K562 (cell line): Measurements from ENCODE around the gene MYADM. TPM values are rescaled to one million over a fixed set of nuclear protein-coding genes. Genes with fewer than 3 reads are reported as not detected.

Experiments
- ATAC-seq: fragments of 200-7000 bp; cut with Tn5 transposase; 3 replicates; pipeline ENCODE4 v1.9.1; 2020; ENCODE audit warnings: moderate library complexity
- BruUV-seq: library from RNA; stranded (reverse); fragments of 400-500 nt; replicated peaks from 2 replicates; lab custom pipeline; 2021; lab: Mats Ljungman, UMichigan
- CTCF ChIA-PET: fragments of 300-600 bp; formaldehyde crosslinking; extraction: SDS; loops from one replicate; lab custom pipeline; 2021; ENCODE audit warnings: low intra/inter-chr PET ratio; lab: Yijun Ruan, JAX
- POLR2A ChIA-PET: fragments of 300-600, 350-650 bp; sonication (Branson Sonifier 250); formaldehyde crosslinking; extraction: SDS; loops from one replicate; lab custom pipeline; 2021; ENCODE audit warnings: antibody characterized with exemption, inconsistent platforms; lab: Yijun Ruan, JAX
- DNase-seq, 4 experiments: peaks; one replicate each; pipeline versions ENCODE4 v3.0.0 to v3.0.0-alpha.2; 2011 to 2018; ENCODE audit warnings: low spot score in 3 of 4, mixed read lengths in 3 of 4; ENCODE audit errors: extremely low read depth in 1 of 4
- FAIRE-seq: peaks from 2 replicates; lab custom pipeline; 2011; peaks lifted over from hg19 to GRCh38; lab: Jason Lieb, UNC
- H2AFZ ChIP-seq: 2 replicates; pipeline ENCODE4 v1.6.0; 2011; ENCODE audit warnings: low read depth, low read length, control low read depth, inconsistent platforms
- H3K27ac ChIP-seq: fragments of 200-600 bp; 3 replicates; pipeline ENCODE4 v1.8.0; 2011; ENCODE audit warnings: low read depth, mild to moderate bottlenecking, control low read depth, inconsistent platforms, low read length, moderate library complexity, mixed read lengths; ENCODE audit errors: extremely low read depth
- H3K27me3 ChIP-seq, 2 experiments: fragments of 300-600 bp in 1 of 2; 2 replicates in 1 of 2; 3 replicates in 1 of 2; pipeline versions ENCODE4 v1.6.0 to v1.8.0; 2011; ENCODE audit warnings: inconsistent platforms in 2 of 2, low read length in 2 of 2, mild to moderate bottlenecking in 1 of 2, mixed read lengths in 1 of 2, moderate library complexity in 1 of 2; ENCODE audit not compliant: control insufficient read depth in 2 of 2, insufficient read depth in 2 of 2
- H3K36me3 ChIP-seq: fragments of 300-600 bp; 3 replicates; pipeline ENCODE4 v1.8.0; 2011; ENCODE audit warnings: mild to moderate bottlenecking, low read length, inconsistent platforms; ENCODE audit not compliant: control insufficient read depth, insufficient read depth
- H3K4me1 ChIP-seq, 2 experiments: fragments of 200-600 bp in 1 of 2; replicated peaks in 1 of 2; 2 replicates in 1 of 2; 3 replicates in 1 of 2; pipeline versions ENCODE4 v1.5.1 to v1.8.0; 2011; ENCODE audit warnings: inconsistent platforms in 2 of 2, low read length in 2 of 2, mild to moderate bottlenecking in 1 of 2, mixed read lengths in 1 of 2, moderate library complexity in 1 of 2; ENCODE audit not compliant: control insufficient read depth in 2 of 2, insufficient read depth in 2 of 2
- H3K4me2 ChIP-seq: 2 replicates; pipeline ENCODE4 v1.6.1; 2011; ENCODE audit warnings: low read length, control low read depth, inconsistent platforms, mixed read lengths; ENCODE audit not compliant: insufficient read depth
- H3K4me3 ChIP-seq: fragments of 200-600 bp; sonication (generic), shearing (Covaris generic); 2 replicates; pipeline ENCODE4 v1.5.1; 2016; ENCODE audit warnings: control low read depth, inconsistent platforms
- H3K79me2 ChIP-seq: fragments of 200-600 bp; 3 replicates; pipeline ENCODE4 v1.8.0; 2011; ENCODE audit warnings: low read length, inconsistent platforms; ENCODE audit not compliant: control insufficient read depth, insufficient read depth
- H3K9ac ChIP-seq, 2 experiments: 2 replicates each; pipeline versions ENCODE4 v1.6.0 to v1.6.1; 2011; ENCODE audit warnings: low read depth in 2 of 2, low read length in 2 of 2, control low read depth in 1 of 2, inconsistent platforms in 1 of 2, mild to moderate bottlenecking in 1 of 2, mixed read lengths in 1 of 2; ENCODE audit not compliant: insufficient read depth in 1 of 2
- H3K9me1 ChIP-seq: one replicate; pipeline ENCODE4 v1.6.0; 2011; ENCODE audit warnings: inconsistent platforms, mild to moderate bottlenecking, low read length, moderate library complexity; ENCODE audit not compliant: control insufficient read depth, insufficient read depth
- H3K9me3 ChIP-seq: replicated peaks from 2 replicates; pipeline ENCODE4 v1.5.1; 2011; ENCODE audit warnings: low read depth, low read length, inconsistent platforms; ENCODE audit not compliant: control insufficient read depth, insufficient read depth
- H4K20me1 ChIP-seq: replicated peaks from 2 replicates; pipeline ENCODE4 v1.6.1; 2011; ENCODE audit warnings: low read length, inconsistent platforms, mixed read lengths; ENCODE audit not compliant: control insufficient read depth, insufficient read depth
- CREM ChIP-seq: IDR thresholded peaks from 2 replicates; pipeline ENCODE4 v1.6.1; 2014; ENCODE audit warnings: antibody characterized with exemption, low read depth
- DNMT1 ChIP-seq: fragments of 450-650 bp; IDR thresholded peaks from 2 replicates; pipeline ENCODE4 v1.6.1; 2016; ENCODE audit warnings: antibody characterized with exemption, mild to moderate bottlenecking
- NFE2 ChIP-seq: IDR thresholded peaks from 2 replicates; pipeline ENCODE4 v1.6.1; 2014; ENCODE audit warnings: antibody characterized with exemption, low read depth
- RAD21 ChIP-seq, 2 experiments: fragments of 250-450 bp in 1 of 2; fragments of 450-650 bp in 1 of 2; sonication (Bioruptor Pico) in 1 of 2; formaldehyde crosslinking in 1 of 2; IDR thresholded peaks in 1 of 2; conservative IDR thresholded peaks in 1 of 2; 2 replicates each; pipeline versions ENCODE4 v1.4.0 to v1.8.0; 2020 to 2022; ENCODE audit warnings: mild to moderate bottlenecking in 2 of 2, moderate library complexity in 1 of 2
- WGBS: fragments of 100-300 bp; shearing (Covaris generic); methylation state at CpG from one replicate; pipeline ENCODE4 v1.1.6; 2016; ENCODE audit warnings: low coverage, mixed read lengths; ENCODE audit not compliant: insufficient coverage; ENCODE audit errors: missing lambda C conversion rate; 5-methylcytosine and 5-hydroxymethylcytosine counted together
- in situ Hi-C: fragments of 300-500 bp; cut with MboI; formaldehyde crosslinking; loops from 4 replicates; pipeline ENCODE4 v1.15.0; 2018; ENCODE audit warnings: inconsistent platforms, mixed read lengths
- intact Hi-C: fragments of 100-400 bp; cut with micrococcal nuclease; formaldehyde crosslinking; loops from 2 replicates; pipeline ENCODE4 v1.14.2; 2022
- polyA plus RNA-seq, 8 experiments: library from polyadenylated mRNA; depleted of rRNA in 4 of 8; stranded (reverse) in 5 of 8; unstranded in 3 of 8; fragments of >200 nt; fragmentation: Nextera tagmentation in 2 of 8; fragmentation: Illumina TruSeq in 1 of 8; extraction: Ambion mirVana in 2 of 8; extraction: Trizol in 1 of 8; gene quantifications; 2 replicates each; pipeline versions ENCODE4 v1.2.1 to v1.2.3, GENCODE V29; 2011 to 2014; ENCODE audit warnings: inconsistent platforms in 1 of 8, missing spikeins in 1 of 8
- total RNA-seq, 7 experiments: library from RNA; depleted of rRNA in 6 of 7; stranded (reverse); fragments of >200 nt in 6 of 7; fragmentation: Illumina TruSeq in 2 of 7; extraction: Trizol in 2 of 7; gene quantifications; 2 replicates each; pipeline versions ENCODE4 v1.2.1 to v1.2.3, GENCODE V29; 2011 to 2021; ENCODE audit warnings: low replicate concordance in 1 of 7
- TF ChIP-seq, protein P1 (sequence below): sonication (generic); formaldehyde crosslinking; IDR thresholded peaks from 2 replicates; pipeline ENCODE4 v1.8.0; 2022; ENCODE audit warnings: mild to moderate bottlenecking, missing genetic modification reagents
- TF ChIP-seq, protein P2 (sequence below): fragments of 450-650 bp; IDR thresholded peaks from 2 replicates; pipeline ENCODE4 v1.6.1; 2016; ENCODE audit warnings: mild to moderate bottlenecking
- TF ChIP-seq, protein P3 (sequence below), 3 experiments: IDR thresholded peaks in 2 of 3; conservative IDR thresholded peaks in 1 of 3; 2 replicates each; pipeline ENCODE4 v1.5.1; 2011 to 2012; ENCODE audit warnings: low read length in 3 of 3, mild to moderate bottlenecking in 3 of 3, control low read depth in 2 of 3, improper control_type of control experiment in 1 of 3, inconsistent platforms in 1 of 3, low read depth in 1 of 3, mixed read lengths in 1 of 3, moderate library complexity in 1 of 3; ENCODE audit not compliant: insufficient read depth in 2 of 3

The MYADM gene
- total and polyA plus RNA-seq, 9 of the 15 experiments (the other 6 are each of a cell fraction or from before 2014, with no cell fraction given): 4.5 to 70.3 (median 14.4) TPM

DNA sequence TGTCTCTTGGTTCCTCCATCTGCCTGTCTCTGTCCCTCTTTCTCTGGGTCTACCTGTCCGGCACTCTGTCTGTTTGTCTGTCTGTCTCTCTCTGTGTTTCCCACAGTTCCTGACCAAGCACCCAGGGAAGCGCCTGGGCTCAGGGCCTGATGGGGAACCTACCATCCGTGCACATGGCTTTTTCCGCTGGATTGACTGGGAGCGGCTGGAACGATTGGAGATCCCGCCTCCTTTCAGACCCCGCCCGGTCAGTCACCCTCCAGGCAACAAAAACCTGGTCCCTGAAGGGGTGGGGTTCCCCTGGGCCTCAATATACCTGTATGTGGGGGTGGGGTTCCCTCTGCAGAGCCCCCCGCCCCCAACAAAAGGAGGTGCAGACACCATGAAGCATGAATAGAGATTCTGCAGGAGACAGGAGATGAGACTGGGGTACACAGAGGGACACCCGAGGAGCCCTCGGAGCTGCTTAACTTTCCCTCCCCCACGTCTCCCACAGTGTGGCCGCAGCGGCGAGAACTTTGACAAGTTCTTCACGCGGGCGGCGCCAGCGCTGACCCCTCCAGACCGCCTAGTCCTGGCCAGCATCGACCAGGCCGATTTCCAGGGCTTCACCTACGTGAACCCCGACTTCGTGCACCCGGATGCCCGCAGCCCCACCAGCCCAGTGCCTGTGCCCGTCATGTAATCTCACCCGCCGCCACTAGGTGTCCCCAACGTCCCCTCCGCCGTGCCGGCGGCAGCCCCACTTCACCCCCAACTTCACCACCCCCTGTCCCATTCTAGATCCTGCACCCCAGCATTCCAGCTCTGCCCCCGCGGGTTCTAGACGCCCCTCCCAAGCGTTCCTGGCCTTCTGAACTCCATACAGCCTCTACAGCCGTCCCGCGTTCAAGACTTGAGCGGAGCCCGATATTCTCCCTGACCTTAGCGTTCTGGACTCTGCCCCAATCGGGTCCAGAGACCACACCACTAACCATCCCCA is 38.8 kb downstream of the MYADM start:
- Histone ChIP-seq H4K20me1 (peaks cover 10% of the 10 kb centered on the region), H3K79me2 (no peaks in the 10 kb centered on the region), H3K9me1 (peaks cover 3% of the 10 kb centered on the region), H3K4me3 (no peak overlapping the region), H3K36me3 (no peaks in the 10 kb centered on the region), H3K9me3 (no peaks in the 10 kb centered on the region), H3K27me3 (peaks cover 11 to 43% of the 10 kb centered on the region in 2 experiments; a peak in 3 of 5 replicates), H3K9ac (no peak overlapping the region), H3K4me2 (no peak overlapping the region), H3K4me1 (peaks cover 0 to 23% of the 10 kb centered on the region in 2 experiments; a peak in 2 of 5 replicates), H3K27ac (no peak overlapping the region), H2AFZ (no peak overlapping the region)
- in situ Hi-C loops: no loop called here
- WGBS: 5% methylated on average over 22 of the region's 48 CpGs
- ATAC-seq (peak; percentile 74), FAIRE-seq (peak; percentile 42), DNase-seq (peak; percentile 40 to 81 (median 76))
- intact Hi-C loops: loop anchor here (5.0 kb wide), 1 partner anchor 116 kb away; no protein-coding TSS in a partner anchor
- BruUV-seq: no TSS peak
- ChIA-PET POLR2A (interaction anchor here (0.6 kb wide), 1 partner anchor 30 kb away, joined by 3 read pairs; no protein-coding TSS in a partner anchor), CTCF (interaction anchor here (0.6 kb wide), 1 partner anchor 121 kb away, joined by 4 read pairs; no protein-coding TSS in a partner anchor)
- TF ChIP-seq, protein P1, sequence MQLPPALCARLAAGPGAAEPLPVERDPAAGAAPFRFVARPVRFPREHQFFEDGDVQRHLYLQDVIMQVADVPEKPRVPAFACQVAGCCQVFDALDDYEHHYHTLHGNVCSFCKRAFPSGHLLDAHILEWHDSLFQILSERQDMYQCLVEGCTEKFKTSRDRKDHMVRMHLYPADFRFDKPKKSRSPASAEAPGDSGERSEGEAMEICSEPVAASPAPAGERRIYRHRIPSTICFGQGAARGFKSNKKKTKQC (CRISPR knock-in tag): no peak
- TF ChIP-seq CREM: peak; percentile 54; the same call in 1 of the 2 replicates
- TF ChIP-seq DNMT1: no peak
- TF ChIP-seq, protein P2, sequence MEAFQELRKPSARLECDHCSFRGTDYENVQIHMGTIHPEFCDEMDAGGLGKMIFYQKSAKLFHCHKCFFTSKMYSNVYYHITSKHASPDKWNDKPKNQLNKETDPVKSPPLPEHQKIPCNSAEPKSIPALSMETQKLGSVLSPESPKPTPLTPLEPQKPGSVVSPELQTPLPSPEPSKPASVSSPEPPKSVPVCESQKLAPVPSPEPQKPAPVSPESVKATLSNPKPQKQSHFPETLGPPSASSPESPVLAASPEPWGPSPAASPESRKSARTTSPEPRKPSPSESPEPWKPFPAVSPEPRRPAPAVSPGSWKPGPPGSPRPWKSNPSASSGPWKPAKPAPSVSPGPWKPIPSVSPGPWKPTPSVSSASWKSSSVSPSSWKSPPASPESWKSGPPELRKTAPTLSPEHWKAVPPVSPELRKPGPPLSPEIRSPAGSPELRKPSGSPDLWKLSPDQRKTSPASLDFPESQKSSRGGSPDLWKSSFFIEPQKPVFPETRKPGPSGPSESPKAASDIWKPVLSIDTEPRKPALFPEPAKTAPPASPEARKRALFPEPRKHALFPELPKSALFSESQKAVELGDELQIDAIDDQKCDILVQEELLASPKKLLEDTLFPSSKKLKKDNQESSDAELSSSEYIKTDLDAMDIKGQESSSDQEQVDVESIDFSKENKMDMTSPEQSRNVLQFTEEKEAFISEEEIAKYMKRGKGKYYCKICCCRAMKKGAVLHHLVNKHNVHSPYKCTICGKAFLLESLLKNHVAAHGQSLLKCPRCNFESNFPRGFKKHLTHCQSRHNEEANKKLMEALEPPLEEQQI: no peak
- TF ChIP-seq, protein P3, sequence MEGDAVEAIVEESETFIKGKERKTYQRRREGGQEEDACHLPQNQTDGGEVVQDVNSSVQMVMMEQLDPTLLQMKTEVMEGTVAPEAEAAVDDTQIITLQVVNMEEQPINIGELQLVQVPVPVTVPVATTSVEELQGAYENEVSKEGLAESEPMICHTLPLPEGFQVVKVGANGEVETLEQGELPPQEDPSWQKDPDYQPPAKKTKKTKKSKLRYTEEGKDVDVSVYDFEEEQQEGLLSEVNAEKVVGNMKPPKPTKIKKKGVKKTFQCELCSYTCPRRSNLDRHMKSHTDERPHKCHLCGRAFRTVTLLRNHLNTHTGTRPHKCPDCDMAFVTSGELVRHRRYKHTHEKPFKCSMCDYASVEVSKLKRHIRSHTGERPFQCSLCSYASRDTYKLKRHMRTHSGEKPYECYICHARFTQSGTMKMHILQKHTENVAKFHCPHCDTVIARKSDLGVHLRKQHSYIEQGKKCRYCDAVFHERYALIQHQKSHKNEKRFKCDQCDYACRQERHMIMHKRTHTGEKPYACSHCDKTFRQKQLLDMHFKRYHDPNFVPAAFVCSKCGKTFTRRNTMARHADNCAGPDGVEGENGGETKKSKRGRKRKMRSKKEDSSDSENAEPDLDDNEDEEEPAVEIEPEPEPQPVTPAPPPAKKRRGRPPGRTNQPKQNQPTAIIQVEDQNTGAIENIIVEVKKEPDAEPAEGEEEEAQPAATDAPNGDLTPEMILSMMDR (IDR thresholded peaks at IDR 0.05 in 2 of 3, conservative IDR thresholded peaks at IDR 0.05 in 1 of 3; ENCODE audit: insufficient read depth in 2 of 3, low read depth in 1 of 3, low read length in 3 of 3): peak; percentile 74 to 78 (median 77)
- TF ChIP-seq RAD21 (CRISPR knock-in tag; conservative IDR thresholded peaks at IDR 0.05 in 1 of 2, IDR thresholded peaks at IDR 0.05 in 1 of 2): peak; percentile 19 to 55; a peak in 3 of 4 replicates
- TF ChIP-seq NFE2: no peak
